Ovary (tissue), 3 donors: ENCODE results near the gene BLOC1S3.

Experiments
- CTCF ChIP-seq, 3 donors: fragments of 450-650 bp in 2 of 3; fragments of 200-600 bp in 1 of 3; IDR thresholded peaks; one replicate each; pipeline versions ENCODE4 v1.5.1 to v1.8.0; 2016 to 2022; ENCODE audit warnings: antibody characterized with exemption in 3 of 3, mild to moderate bottlenecking in 1 of 3
- POLR2A ChIP-seq: fragments of 450-650 bp; IDR thresholded peaks from one replicate; pipeline ENCODE4 v1.6.1; 2017; ENCODE audit warnings: antibody characterized with exemption, mild to moderate bottlenecking, moderate library complexity
- donor health status: DM: no; HTN: no; CAD: no.

DNA sequence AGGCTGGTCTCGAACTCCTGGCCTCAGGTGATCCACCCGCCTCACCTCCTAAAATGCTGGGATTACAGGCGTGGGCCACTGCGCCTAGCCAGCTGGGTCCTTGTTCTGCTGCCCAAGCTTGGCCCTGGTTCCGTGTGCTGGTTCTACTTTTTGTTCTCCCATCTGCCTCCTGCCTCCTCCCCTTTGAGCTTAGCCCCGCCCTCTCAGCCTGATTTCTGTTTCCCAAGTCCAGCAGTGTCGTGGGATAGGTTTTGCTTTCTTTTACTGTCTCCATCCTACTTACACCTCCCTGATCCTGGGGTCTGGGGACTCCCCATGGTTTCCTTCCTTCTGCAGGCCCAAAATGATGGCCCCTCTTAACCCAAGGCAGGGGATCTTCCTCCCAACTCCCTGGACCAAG lies 2.4 kb downstream of the BLOC1S3 start:
- TF ChIP-seq CTCF (IDR thresholded peaks at IDR 0.05): no peak
- no peak for TF ChIP-seq POLR2A
